ENCODE results near the gene PLEKHG7.

The PLEKHG7 gene

DNA sequence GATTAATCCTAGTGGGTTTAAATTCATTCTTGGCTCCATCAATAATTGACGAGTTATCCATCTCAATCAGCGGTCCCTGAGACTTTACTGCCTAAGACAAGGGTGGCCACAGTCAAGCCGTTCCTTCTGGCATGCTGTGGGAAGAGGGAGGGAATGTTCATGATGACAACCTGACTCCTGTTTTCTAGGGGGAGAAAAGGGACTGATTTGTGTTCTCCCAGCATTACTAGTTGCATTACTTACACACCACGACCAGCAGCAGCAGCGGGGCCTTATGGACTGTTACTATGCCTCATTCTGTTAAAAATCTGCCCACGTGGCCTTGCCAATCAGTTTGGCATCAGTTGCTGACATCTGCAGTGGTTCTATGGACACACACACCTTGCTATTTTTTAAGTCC lies 29.9 kb downstream of the PLEKHG7 start:
- TF ChIP-seq, protein P1, sequence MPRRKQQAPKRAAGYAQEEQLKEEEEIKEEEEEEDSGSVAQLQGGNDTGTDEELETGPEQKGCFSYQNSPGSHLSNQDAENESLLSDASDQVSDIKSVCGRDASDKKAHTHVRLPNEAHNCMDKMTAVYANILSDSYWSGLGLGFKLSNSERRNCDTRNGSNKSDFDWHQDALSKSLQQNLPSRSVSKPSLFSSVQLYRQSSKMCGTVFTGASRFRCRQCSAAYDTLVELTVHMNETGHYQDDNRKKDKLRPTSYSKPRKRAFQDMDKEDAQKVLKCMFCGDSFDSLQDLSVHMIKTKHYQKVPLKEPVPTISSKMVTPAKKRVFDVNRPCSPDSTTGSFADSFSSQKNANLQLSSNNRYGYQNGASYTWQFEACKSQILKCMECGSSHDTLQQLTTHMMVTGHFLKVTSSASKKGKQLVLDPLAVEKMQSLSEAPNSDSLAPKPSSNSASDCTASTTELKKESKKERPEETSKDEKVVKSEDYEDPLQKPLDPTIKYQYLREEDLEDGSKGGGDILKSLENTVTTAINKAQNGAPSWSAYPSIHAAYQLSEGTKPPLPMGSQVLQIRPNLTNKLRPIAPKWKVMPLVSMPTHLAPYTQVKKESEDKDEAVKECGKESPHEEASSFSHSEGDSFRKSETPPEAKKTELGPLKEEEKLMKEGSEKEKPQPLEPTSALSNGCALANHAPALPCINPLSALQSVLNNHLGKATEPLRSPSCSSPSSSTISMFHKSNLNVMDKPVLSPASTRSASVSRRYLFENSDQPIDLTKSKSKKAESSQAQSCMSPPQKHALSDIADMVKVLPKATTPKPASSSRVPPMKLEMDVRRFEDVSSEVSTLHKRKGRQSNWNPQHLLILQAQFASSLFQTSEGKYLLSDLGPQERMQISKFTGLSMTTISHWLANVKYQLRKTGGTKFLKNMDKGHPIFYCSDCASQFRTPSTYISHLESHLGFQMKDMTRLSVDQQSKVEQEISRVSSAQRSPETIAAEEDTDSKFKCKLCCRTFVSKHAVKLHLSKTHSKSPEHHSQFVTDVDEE (CRISPR knock-in tag; IDR thresholded peaks at IDR 0.05) = no peak
- TF ChIP-seq, protein P2, sequence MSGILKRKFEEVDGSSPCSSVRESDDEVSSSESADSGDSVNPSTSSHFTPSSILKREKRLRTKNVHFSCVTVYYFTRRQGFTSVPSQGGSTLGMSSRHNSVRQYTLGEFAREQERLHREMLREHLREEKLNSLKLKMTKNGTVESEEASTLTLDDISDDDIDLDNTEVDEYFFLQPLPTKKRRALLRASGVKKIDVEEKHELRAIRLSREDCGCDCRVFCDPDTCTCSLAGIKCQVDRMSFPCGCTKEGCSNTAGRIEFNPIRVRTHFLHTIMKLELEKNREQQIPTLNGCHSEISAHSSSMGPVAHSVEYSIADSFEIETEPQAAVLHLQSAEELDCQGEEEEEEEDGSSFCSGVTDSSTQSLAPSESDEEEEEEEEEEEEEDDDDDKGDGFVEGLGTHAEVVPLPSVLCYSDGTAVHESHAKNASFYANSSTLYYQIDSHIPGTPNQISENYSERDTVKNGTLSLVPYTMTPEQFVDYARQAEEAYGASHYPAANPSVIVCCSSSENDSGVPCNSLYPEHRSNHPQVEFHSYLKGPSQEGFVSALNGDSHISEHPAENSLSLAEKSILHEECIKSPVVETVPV (CRISPR knock-in tag; IDR thresholded peaks at IDR 0.05) = no peak
- TF ChIP-seq ISL1 (CRISPR knock-in tag; IDR thresholded peaks at IDR 0.05) = no peak
- no peak for TF ChIP-seq RARB (CRISPR knock-in tag; IDR thresholded peaks at IDR 0.05)
- no peak for TF ChIP-seq ZC3H10 (CRISPR knock-in tag; IDR thresholded peaks at IDR 0.05)
- TF ChIP-seq, protein P3, sequence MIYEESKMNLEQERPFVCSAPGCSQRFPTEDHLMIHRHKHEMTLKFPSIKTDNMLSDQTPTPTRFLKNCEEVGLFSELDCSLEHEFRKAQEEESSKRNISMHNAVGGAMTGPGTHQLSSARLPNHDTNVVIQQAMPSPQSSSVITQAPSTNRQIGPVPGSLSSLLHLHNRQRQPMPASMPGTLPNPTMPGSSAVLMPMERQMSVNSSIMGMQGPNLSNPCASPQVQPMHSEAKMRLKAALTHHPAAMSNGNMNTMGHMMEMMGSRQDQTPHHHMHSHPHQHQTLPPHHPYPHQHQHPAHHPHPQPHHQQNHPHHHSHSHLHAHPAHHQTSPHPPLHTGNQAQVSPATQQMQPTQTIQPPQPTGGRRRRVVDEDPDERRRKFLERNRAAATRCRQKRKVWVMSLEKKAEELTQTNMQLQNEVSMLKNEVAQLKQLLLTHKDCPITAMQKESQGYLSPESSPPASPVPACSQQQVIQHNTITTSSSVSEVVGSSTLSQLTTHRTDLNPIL (CRISPR knock-in tag; IDR thresholded peaks at IDR 0.05; ENCODE audit: low read depth) = no peak
- TF ChIP-seq TCF4 (CRISPR knock-in tag; IDR thresholded peaks at IDR 0.05; ENCODE audit: borderline replicate concordance) = no peak
- TF ChIP-seq GLIS3 (CRISPR knock-in tag; IDR thresholded peaks at IDR 0.05) = no peak
- ATAC-seq = no peak

GRCh38 chr12:92733181-92733580 lies 30.4 kb downstream of the PLEKHG7 start:
- no peak for ATAC-seq
- no peak for TF ChIP-seq ZC3H10 (CRISPR knock-in tag; IDR thresholded peaks at IDR 0.05)
- TF ChIP-seq PATZ1 (CRISPR knock-in tag; IDR thresholded peaks at IDR 0.05; ENCODE audit: borderline replicate concordance) = no peak
- no peak for TF ChIP-seq TOX (CRISPR knock-in tag; IDR thresholded peaks at IDR 0.05; ENCODE audit: borderline replicate concordance)
- no peak for TF ChIP-seq ZNF8 (CRISPR knock-in tag; IDR thresholded peaks at IDR 0.05)
- TF ChIP-seq ZNF565 (CRISPR knock-in tag; conservative IDR thresholded peaks at IDR 0.05; ENCODE audit: low read depth) = no peak

- ATAC-seq = no peak
- TF ChIP-seq SNAI2 (CRISPR knock-in tag; IDR thresholded peaks at IDR 0.05) (no peak), BACH2 (CRISPR knock-in tag; IDR thresholded peaks at IDR 0.05; ENCODE audit: borderline replicate concordance) (no peak), PPARA (CRISPR knock-in tag; IDR thresholded peaks at IDR 0.05; ENCODE audit: borderline replicate concordance) (no peak), ISL1 (CRISPR knock-in tag; IDR thresholded peaks at IDR 0.05) (no peak), OSR1 (CRISPR knock-in tag; IDR thresholded peaks at IDR 0.05) (no peak), GLIS3 (CRISPR knock-in tag; IDR thresholded peaks at IDR 0.05) (no peak)
- TF ChIP-seq, protein P1 (CRISPR knock-in tag; IDR thresholded peaks at IDR 0.05) = no peak
- TF ChIP-seq, protein P2 (CRISPR knock-in tag; IDR thresholded peaks at IDR 0.05) = no peak
Observed at GRCh38 chr12:92733661-92734060, 30.9 kb downstream of the PLEKHG7 start.
